ENCODE results near the gene PUS10.
"Not testable (repeated sequence)": the region's sequence is repeated elsewhere in the genome, so short reads cannot be mapped to it uniquely, and the experiment has no call there.

PUS10 gene

DNA sequence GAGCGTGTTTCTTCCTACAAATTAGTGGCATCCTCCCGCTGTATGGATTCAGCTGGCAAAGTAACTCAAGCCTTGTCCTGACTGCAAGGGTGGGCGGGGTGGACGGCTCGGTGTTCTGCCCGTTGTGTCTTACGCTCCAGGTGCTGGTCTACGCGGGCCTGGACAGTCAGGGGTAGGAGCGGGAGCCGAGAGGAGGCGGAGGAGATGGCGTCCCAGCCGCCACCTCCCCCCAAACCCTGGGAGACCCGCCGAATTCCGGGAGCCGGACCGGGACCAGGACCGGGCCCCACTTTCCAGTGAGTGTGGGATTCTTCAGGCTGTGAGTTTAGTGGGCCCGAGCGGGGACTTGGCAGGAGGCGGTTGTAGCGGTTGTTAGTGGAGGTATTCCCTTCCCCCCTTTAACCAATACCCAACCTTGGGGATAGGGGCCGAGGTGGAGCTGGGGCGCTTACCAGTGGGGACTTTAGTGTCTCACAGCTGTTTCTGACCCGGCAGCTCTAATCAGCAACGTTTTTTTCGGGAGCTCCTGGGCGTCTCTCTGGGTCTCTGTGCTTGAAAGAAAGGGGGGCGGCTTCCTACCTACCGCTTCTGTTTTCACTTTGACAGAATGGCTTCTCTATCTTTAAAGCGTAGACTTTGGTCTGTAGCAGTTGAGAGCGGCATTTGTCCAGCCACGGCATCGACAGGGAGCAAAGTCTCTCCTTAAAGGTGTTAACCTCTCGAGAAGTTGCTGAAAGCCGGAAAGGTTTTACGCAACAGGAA, at the start of gene PUS10, which contains the start of gene PEX13:
Gene PUS10 (minus strand): TSS at position 700 of the 762 bp plus-strand sequence. CDS start 6,365 bp downstream, outside the sequence.
Gene PEX13 (plus strand): TSS at position 165 of the 762 bp plus-strand sequence. CDS start 40 bp downstream, at position 205.
- DNase-seq (ENCODE audit: low read depth in 3 of 3): peak in 2 of 3 experiments; percentile 41 to 49

- peak; percentile 61 to 72 (median 68) for DNase-seq (ENCODE audit: low read depth in 3 of 3)
Measured at GRCh38 chr2:61065714-61066709, 48.0 kb upstream of the PUS10 start, which contains the start of gene SANBR. Gene SANBR, plus strand, starts transcription at chr2:61065871. Its CDS starts 4,480 bp downstream, at chr2:61070351.

GRCh38 chr2:61059382-61059781, 41.3 kb upstream of the PUS10 start:
- DNase-seq (ENCODE audit: low read depth in 3 of 3): no peak

- no peak for DNase-seq (ENCODE audit: low read depth in 3 of 3)
Measured at GRCh38 chr2:61057562-61057961, 39.5 kb upstream of the PUS10 start.

DNA sequence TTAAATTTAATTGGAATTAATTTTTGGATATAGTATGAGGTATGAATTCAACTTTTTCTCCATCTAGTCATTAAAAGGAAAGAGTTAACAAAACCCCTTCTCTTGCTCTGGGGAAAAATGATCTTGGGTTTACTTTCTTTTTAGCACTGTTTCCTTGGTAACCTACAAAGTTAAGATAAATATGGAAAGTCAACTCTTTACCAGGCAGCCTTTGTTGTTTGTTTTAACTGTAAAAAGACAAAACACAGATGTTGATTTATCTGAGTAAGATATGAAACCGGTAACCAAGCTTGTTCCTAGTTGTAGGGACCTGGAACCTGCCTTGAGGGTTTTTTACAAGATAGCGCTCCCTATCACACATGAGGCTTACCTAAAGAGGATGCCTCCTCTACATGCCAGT, 37.5 kb upstream of the PUS10 start:
- DNase-seq (ENCODE audit: low read depth in 3 of 3): no peak

DNA sequence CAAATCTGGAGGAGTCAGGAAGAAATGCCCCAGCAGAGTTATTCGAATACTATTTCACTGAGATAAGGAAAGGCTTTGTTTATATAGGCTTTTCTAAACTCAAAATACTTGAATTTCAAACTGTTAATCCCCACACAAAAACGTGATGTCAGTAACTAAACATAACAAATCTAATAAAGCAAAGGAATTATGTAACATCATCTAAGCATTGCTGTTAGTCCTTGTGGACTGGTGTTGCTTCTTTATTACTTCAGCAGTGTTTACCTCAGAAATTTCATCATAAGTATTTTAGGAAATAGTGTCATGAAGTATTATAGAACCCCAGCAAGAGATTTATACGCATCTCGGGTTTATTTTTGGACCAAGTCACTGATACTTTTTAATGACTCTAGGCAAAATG, 27.9 kb upstream of the PUS10 start:
- no peak for DNase-seq (ENCODE audit: low read depth in 3 of 3)

DNA sequence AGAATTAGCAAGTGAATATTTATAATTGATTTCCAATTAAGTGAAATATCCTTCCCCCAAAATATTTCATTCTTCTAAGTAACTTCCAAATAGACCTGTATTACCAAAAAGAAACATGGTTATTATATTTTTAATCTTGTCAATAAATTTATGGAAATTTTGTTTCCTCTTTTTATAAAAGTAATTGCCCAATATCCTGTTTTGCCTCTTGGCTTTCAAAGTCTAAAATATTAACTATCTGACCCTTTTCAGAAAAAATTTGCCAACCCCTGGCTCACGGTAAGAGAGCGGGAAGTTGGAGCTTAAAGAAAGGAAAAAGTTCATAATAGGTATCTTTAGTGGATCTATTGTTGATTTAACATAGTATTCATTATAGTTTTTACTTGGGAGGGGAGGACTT, 27.2 kb upstream of the PUS10 start:
- no peak for DNase-seq (ENCODE audit: low read depth in 3 of 3)

DNA sequence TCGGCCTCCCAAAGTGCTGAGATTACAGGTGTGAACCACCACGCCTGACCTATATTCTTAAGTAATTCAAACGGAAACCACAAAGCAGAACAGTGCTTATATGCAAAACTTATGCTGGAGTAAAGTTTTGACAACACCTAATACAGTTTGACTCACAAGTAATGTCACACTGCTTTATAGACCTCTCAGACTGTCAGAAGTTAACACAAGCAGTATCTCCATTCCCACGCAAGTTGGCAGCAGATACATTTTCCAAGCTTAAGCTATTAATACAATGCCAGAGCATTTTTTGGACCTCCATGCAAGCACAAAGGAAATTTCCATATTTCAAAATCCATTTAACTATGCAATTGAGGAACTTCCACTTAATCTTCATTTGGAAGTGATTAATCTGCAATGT, 26.6 kb upstream of the PUS10 start:
- no peak for DNase-seq (ENCODE audit: low read depth in 3 of 3)

- DNase-seq (ENCODE audit: low read depth in 3 of 3): no peak
Measured at GRCh38 chr2:61042807-61043206, 24.8 kb upstream of the PUS10 start.

DNA sequence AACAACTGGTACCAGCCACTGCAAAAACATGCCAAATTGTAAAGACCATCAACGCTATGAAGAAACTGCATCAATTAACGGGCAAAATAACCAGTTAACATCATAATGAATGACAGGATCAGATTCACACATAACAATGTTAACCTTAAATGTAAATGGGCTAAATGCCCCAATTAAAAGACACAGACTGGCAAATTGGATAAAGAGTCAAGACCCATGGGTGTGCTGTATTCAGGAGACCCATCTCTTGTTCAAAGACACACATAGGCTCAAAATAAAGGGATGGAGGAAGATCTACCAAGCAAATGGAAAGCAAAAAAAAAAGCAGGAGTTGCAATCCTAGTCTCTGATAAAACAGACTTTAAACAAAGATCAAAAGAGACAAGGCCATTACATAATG, 18.6 kb upstream of the PUS10 start:
- not testable (repeated sequence) for DNase-seq (ENCODE audit: low read depth in 3 of 3)

DNA sequence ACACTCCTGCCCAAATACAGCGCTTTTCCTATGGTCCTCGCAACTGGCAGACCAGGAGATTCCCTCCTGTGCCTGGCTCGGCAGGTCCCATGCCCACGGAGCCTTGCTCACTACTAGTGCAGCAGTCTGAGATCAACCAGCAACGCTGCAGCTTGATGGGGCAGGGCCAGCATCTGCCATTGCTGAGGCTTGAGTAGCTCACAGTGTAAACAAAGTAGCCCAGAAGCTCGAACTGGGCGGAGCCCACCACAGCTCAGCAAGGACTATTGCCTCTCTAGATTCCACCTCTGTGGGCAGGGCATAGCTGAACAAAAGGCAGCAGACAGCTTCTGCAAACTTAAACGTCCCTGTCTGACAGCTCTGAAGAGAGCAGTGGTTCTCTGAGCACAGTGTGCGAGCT, 16.5 kb upstream of the PUS10 start:
- not testable (repeated sequence) for DNase-seq (ENCODE audit: low read depth in 3 of 3)

- no peak for DNase-seq (ENCODE audit: low read depth in 3 of 3)
Measured at GRCh38 chr2:61029533-61029932, 11.5 kb upstream of the PUS10 start.

DNA sequence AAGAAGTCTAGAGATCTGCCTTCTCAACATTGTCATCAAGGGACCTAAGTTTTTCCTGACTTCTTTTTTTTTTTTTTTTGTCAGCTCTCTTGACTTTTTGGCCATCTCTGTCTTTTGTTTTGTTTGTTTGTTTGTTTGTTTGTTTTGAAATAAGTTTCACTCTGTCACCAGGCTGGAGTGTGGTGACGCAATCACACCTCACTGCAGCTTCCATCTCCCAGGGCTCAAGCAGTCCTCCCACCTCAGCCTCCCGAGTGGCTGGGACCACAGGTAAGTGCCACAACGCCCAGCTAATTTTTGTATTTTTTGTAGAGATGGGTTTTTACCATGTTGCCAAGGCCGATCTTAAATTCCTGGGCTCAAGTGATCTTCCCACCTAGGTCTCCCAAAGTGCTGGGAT, 5.6 kb upstream of the PUS10 start:
- DNase-seq (ENCODE audit: low read depth in 3 of 3): no peak

GRCh38 chr2:61021228-61021660, 3.2 kb upstream of the PUS10 start:
- DNase-seq (ENCODE audit: low read depth in 3 of 3): no peak

DNA sequence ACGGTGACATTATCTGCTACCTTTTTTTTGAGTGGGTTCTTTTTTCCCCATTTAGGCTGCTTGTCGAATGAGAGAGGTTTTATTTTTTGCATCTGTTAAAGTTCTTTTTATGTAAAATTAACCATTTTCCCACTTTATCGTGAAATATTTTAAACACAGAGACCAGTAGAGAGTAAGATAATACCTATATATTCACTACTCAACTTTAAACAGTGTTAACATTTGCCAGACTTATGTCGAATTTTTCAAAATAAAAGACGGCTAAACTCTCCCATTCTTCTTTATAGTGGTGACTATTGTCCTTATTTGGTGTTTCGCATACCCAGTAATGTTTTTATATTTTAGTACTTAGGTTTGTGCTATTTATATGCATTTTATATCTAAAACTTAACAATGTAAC, 743 bp upstream of the PUS10 start:
- no peak for DNase-seq (ENCODE audit: low read depth in 3 of 3)

GRCh38 chr2:61018318-61018755, 282 bp upstream of the PUS10 start:
- DNase-seq (ENCODE audit: low read depth in 3 of 3): no peak

- DNase-seq (ENCODE audit: low read depth in 3 of 3): peak; percentile 48 to 55 (median 48)
Measured at GRCh38 chr2:61017003-61017555, 976 bp downstream of the PUS10 start.

DNA sequence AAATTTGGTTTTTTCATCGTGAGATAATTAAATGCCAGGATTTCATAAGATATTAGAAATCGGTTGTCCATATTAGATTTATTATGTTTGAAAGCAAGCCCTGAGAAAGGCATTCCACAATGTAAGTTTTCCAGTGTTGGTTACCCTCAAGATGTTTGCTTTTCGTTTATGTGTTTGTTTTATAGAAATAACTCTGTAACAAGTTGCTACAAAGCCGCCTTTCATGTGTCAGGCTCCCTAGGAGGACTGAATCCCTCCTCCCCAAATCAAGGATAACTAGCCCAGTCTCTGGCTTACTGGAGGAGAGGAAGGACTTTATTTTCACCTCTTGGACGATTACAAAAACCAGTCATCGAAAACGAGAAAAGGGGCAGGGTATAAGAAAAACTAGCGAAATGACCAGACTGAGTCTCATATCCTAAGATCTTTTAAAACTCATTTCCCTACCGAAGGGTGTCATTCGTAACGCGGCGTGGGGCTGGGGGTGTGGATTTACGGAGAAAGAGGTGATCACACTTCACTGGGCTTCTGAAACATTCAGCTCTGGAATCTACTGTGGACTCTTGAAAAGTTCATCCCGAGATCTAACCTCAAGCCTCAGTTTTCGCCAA, 1.6 kb downstream of the PUS10 start:
- DNase-seq (ENCODE audit: low read depth in 3 of 3): peak in 1 of 3 experiments; percentile 1

DNA sequence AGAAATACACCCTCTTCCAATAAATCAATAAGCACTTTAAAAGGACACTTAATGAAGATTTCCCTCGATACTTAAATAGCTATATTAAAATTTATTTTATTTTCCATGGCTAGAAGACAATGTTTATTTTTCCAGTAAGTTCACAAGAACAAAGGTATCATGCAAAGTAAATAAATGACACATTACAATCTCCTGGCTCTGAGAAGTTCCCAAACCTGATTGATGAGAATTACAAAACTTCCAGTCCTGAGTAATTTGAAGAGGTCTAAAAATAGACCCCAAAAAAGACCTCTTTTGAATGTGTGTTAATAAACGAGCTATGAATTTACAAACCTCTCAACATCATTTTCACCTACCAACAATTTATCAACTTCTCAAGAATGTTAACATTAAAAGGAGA, 2.1 kb downstream of the PUS10 start:
- DNase-seq (ENCODE audit: low read depth in 3 of 3): no peak

DNA sequence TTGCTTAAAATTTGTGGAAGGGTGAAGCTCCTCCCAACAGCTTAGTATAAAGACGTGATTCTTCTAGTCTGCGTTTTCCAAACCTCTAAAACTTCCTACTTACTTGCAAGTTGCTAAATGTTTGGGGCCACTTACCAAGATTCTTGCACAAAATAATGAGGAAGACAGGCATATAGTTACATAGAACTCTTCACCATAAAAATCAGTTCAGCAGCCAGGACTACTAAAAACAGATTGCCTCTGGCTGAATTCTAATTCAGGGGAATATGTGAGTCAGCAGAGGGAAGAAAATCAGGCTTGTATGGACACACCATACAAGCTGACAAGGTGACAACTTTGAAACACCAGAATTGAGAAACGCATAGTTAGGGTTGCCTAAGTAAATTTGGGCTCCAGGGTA, 3.3 kb downstream of the PUS10 start:
- DNase-seq (ENCODE audit: low read depth in 3 of 3): no peak

- DNase-seq (ENCODE audit: low read depth in 3 of 3): no peak
Measured at GRCh38 chr2:61013382-61013781, 4.7 kb downstream of the PUS10 start.

Data from stimulated activated CD4-positive, alpha-beta T cell treated with anti-CD3 and anti-CD28 coated beads, TNF-alpha, amount 100 ng/mL, for 4 hours (primary cell).